Esophagus muscularis mucosa (tissue), 3 donors: ENCODE results near the gene PAOX.

ENCODE experiments used
- CTCF ChIP-seq, 3 experiments: fragments of 200-600 bp in 2 of 3; fragments of 450-650 bp in 1 of 3; sonication (generic) in 2 of 3; IDR thresholded peaks; one replicate each; pipeline ENCODE4 v1.5.1; 2017 to 2019; ENCODE audit warnings: antibody characterized with exemption in 3 of 3, mild to moderate bottlenecking in 2 of 3, moderate library complexity in 1 of 3
- POLR2A ChIP-seq: fragments of 450-650 bp; IDR thresholded peaks from one replicate; pipeline ENCODE4 v1.6.1; 2017; ENCODE audit warnings: antibody characterized with exemption, moderate library complexity, mild to moderate bottlenecking, low read depth

GRCh38 chr10:133379152-133379800, at the start of gene PAOX:
- TF ChIP-seq CTCF (IDR thresholded peaks at IDR 0.05) (no peak), POLR2A (no peak)
